ENCODE data around the gene TEAD1.

Gene TEAD1

DNA sequence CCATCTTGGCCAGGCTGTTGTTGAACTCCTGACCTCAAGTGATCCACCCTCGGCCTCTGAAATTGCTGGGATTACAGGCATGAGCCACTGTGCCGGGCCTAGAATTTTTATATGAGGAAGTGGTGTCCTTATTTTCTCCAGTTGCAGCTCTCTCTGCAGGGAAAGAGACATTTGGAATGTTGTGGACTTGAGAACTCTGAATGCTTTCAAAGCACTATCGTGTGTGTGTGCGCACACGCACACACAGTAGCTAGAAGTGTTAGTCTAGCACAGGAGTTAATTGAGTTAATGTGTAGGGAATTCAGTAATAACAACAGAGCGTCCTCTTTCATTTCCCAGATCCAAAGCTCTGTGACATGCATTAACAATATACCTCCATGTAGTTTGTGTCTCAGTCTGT, 170.9 kb downstream of the TEAD1 start:
- no peak for DNase-seq

DNA sequence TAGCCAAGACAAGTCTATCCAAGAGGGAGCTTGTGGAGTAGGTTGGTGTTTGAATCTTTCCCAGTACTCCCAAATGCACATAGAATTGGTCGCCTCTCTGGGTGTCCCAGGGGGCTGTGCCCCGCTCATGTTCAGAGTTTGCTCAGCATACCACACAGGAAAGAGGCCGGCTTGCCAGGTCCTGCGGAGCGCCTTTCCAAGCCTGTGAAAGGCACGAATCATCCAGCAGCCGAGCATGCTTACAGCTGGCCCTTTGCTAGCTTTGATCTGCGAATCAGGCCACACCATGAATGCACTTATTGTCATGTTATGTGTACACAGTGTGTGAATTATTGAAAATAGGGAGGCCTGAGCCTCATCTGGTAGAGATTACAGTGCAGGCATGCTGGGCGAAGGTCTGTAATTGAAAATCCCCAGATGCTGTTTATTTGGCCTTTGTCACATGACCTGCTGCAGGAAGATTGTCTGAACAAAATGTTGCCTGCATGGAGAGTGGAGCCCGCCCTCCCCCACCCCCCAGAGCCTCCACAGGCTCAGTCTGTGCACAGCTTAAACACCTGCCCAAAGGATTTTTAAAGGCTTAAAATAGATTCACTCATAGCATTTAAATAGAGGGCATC, 171.6 kb downstream of the TEAD1 start:
- no peak for DNase-seq

GRCh38 chr11:12846786-12847615, 172.8 kb downstream of the TEAD1 start:
- no peak for DNase-seq

- no peak for DNase-seq
Measured at GRCh38 chr11:12848413-12848812, 174.2 kb downstream of the TEAD1 start.

DNA sequence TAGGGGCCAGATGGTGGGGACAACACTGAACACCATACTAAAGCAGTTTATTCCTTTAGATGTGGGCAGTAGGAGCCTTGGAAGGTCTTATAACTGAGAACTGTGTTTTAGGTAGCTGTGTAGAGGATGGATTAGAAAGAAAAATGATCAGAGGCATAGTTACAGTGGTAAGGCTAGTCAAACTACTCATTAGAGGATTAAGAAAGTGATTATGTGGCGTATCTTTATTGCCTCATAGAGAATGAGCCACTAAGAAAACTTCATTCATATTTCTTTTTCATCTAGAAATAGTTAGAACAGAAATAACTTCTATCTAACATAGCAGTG, 179.1 kb downstream of the TEAD1 start:
- no peak for DNase-seq

DNA sequence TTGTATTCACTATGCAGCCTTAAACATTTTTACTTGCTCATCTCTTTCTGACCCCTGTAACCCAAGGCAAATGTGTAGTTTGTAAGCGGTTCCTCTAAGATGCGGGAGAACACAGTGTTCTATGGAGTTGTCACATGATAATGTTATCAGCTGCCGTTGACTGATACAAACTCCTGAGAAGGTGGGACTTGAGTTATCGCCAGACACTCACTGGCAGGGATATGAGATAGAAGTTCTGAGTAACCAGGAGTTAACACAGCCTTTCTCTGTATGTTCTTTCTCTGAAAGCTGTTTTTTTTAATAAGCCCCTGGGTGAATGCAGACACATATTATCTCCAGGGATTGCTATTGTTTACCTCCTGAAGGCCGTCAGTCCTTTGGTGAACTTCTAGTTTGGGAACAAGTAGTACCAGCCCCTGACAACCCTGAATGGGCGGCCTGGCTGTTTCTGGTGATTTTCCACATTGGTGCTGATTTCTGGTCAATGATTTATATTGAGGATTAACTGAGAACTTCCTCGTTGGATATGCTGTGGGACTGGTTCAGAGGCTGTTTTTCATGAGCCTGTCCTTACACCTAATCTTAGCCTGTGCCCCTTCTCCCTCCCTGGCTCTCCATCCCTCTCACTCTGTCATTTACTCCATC, 179.6 kb downstream of the TEAD1 start:
- no peak for DNase-seq

GRCh38 chr11:12854297-12854661, 180.1 kb downstream of the TEAD1 start:
- no peak for DNase-seq

GRCh38 chr11:12854829-12855228, 180.6 kb downstream of the TEAD1 start:
- DNase-seq = no peak

GRCh38 chr11:12856338-12856737, 182.1 kb downstream of the TEAD1 start:
- DNase-seq = no peak

DNA sequence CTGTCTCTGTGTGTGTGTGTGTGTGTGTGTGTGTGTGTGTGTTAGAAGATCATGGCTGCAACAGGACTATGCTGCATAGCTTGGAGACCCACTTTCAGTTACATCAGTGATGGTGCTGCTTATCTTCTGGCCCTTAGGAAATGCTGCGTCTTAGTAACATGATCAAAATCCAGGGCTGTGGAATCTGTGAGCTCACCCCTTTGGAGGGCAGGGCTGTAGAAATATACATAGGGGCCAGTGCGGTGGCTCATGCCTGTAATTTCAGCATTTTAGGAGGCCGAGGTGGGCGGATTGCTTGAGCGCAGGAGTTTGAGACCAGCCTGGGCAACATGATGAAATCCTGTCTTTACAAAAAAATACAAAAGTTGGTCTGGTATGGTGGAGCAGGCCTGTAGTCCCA, 183.4 kb downstream of the TEAD1 start:
- DNase-seq = no peak

DNA sequence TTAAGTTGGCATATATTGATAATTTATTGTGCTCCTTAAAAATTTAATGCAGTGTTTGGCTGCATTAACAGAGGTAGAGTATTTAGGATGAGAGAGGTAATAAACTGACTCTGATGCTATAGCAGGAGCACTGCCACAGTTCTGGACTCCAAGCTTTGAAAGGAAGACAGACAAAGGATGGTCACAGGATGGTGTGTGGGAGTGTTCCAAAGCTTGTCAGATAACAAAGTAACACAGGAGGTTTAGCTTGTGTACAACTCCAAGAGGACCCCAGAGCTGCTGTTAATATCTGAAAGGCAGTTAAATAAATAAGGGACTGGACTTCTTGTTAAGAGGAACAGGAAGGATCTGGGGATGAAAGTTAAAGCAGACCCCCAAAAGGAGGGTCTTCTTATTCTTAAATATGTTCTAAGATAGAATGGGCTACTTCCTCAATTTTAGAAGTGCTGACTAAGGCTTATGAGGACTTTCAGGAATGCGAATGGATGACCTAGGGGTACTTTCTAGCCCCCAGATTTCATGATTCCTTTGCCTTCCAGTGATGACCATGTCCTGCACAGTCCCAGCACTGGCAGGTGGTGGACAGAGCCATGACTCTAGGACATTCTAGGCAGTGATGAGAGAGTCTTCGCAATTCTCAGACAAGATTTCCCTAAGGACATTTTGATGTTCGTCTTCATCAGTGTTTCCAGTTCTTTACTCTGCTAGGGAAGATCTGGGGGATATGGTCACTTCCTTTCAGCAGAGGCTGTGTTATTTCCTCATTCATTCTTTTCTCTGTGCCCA, 185.8 kb downstream of the TEAD1 start:
- no peak for DNase-seq

GRCh38 chr11:12860827-12861226, 186.6 kb downstream of the TEAD1 start:
- DNase-seq = no peak

- DNase-seq = no peak
Measured at GRCh38 chr11:12862696-12863469, 188.7 kb downstream of the TEAD1 start.

DNA sequence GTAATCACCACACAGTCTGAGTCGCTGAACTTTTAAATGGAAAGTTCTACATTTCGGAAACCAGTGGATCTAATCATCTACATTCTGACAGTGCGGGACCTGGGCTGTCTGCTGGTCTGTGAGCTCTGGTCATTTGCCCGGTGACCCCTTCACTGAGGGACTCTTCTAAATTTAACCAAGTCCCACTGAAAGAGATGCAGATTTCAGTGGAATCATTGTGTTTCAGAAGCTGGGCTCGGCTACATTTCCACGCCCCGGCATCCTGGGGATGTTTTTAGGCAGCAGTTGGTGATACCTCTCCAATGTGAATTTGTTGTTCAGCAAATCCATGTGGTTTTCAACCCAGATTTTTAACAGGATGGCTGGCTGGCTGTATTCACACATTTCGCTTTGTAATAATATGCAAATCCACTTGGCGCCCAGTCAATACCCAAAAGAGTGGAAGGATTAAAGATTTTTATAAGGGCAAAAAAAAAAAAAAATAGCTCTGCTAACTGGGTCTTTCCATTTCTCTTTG, 189.4 kb downstream of the TEAD1 start:
- DNase-seq = no peak

GRCh38 chr11:12864316-12865156, 190.3 kb downstream of the TEAD1 start:
- DNase-seq = no peak

DNA sequence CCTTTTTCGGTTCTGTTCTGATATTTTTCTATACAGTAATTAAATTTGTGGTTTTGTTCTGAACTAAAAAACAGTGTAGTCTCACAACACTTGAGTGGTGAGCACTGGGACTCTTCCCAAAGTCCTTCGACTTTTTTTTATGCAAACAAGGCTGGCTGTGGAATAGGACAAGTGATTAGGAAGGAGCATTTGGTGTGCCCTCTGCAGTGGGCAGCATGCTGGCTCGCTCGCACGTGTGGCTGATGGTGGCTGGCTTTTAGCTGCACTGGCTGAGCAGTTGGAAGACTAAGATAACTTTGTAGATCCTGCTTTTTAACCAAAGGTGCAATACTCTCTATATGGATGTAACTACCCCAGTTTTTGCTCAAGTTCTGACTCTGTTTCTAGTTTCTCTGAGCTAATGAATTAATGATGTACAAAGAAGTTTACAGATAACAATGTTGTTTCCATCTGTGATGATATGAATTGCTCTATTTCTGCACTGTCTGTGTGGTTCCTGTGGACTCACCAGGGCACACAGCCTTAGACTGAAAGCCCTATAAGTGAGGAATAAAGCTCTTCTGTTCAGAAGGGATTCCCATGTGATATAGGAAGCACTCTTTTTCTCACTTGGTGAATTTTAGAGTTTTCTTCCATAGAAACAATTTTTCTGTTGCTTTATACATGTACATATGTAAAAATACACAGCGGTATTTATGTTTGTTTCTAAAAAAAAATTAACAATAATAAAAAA, 191.8 kb downstream of the TEAD1 start:
- no peak for DNase-seq

DNA sequence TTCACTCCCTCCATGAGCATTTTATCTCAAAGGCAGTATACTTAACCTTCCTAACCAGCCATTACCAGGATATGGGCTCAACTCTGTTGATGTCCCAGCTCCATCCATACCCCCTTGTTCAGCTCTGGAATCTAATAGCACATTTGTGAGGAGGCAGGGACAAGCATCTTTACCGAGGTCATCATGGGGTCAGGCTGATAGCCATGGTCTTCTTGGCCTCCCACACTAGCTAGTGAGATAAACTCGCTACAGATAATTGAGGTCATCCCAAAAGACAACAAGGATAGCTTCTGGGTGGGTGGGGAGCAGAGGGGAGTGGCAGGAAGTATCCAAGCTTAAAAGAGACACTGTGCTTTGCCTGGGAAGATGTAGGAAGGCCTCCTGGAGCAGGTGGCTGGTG, 193.3 kb downstream of the TEAD1 start:
- no peak for DNase-seq

DNA sequence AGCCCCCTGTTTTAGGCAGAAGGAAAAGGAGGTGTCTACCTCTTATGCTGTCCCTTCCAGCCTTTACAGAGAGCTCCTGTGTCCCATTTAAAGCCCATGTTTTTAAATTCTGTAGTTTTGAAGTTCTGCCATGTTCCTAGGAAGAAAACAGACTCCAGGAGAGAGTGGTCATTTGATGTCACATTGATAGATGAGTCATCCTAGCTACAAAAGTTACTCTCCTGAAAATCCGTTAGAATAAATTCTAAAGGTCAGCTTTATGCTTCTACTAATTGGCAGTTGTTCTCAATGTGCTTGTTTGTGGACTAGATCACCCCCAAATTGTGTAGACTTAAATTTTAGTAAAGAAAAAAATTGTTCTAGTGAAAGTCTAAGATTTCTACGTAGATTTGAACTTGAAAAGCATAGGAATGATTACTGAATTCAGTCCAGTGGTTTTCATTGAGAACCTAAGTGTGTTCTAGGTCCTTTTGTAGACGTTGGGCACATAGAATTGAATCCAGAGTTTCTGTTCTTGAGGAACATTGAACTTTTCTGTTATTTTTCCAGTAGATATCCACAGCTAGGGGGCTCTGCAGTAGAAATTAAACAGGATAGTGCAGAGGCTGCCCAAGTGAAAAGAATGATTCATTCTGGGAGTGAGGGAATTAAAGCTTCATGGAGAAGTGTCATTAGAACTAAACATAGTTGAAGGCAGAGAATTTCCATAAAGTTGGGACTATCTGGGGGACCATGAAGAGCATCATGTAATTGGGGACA, 194.3 kb downstream of the TEAD1 start:
- DNase-seq = no peak

DNA sequence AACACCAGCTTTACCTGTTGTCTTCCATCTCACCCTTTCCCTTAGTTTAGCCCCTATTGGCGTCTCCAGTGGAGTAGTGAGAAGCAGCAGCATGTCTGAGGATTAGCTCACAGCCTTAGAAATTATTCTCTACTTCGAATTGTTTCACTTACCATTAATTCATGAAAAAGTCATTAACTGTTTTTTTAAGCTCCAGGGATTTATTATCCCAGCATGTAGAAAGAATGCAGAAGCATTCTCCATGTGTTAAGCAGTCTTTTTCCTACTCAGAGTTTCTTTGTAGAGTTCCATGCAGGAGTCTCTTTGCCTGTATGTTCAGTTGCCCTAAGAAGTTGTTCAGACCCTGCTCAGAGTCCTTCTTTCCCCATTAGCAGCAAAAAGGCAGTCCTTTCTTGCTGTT, 197.0 kb downstream of the TEAD1 start:
- no peak for DNase-seq

- no peak for DNase-seq
Measured at GRCh38 chr11:12871788-12872321, 197.6 kb downstream of the TEAD1 start.
